Measurements from ENCODE around the gene AGPAT3.

AGPAT3 gene

GRCh38 chr21:43876605-43877004, 11.6 kb downstream of the AGPAT3 start:
- no peak for TF ChIP-seq CTCF (IDR thresholded peaks at IDR 0.05; ENCODE audit: low read depth, low read length)
- no peak overlapping the region for H3K4me3 ChIP-seq (replicated peaks in 1 of 2; ENCODE audit: low read depth in 2 of 2, low read length in 2 of 2)
- DNase-seq (ENCODE audit: low read depth in 2 of 2): no peak

GRCh38 chr21:43877936-43878575, 13.0 kb downstream of the AGPAT3 start:
- no peak for TF ChIP-seq CTCF (IDR thresholded peaks at IDR 0.05; ENCODE audit: low read depth, low read length)
- DNase-seq (ENCODE audit: low read depth in 2 of 2): no peak
- no peak overlapping the region for H3K4me3 ChIP-seq (replicated peaks in 1 of 2; ENCODE audit: low read depth in 2 of 2, low read length in 2 of 2)

GRCh38 chr21:43879348-43880110, 14.5 kb downstream of the AGPAT3 start:
- no peak for TF ChIP-seq CTCF (IDR thresholded peaks at IDR 0.05; ENCODE audit: low read depth, low read length)
- no peak for DNase-seq (ENCODE audit: low read depth in 2 of 2)

GRCh38 chr21:43880111-43880985, 15.3 kb downstream of the AGPAT3 start:
- DNase-seq (ENCODE audit: low read depth in 2 of 2): peak in 1 of 2 donors; percentile 33
- H3K4me3 ChIP-seq (replicated peaks in 1 of 2; ENCODE audit: low read depth in 2 of 2, low read length in 2 of 2): no peak overlapping the region
- TF ChIP-seq CTCF (IDR thresholded peaks at IDR 0.05; ENCODE audit: low read depth, low read length): no peak

More at GRCh38 chr21:43879348-43880110, 14.5 kb downstream of the AGPAT3 start:
- no peak overlapping the region for H3K4me3 ChIP-seq (replicated peaks in 1 of 2; ENCODE audit: low read depth in 2 of 2, low read length in 2 of 2)

- no peak for DNase-seq (ENCODE audit: low read depth in 2 of 2)
- H3K4me3 ChIP-seq (replicated peaks in 1 of 2; ENCODE audit: low read depth in 2 of 2, low read length in 2 of 2): no peak overlapping the region
- TF ChIP-seq CTCF (IDR thresholded peaks at IDR 0.05; ENCODE audit: low read depth, low read length): no peak
These were observed 16.3 kb downstream of the AGPAT3 start for GRCh38 chr21:43881283-43881682.

GRCh38 chr21:43881935-43882334, 16.9 kb downstream of the AGPAT3 start:
- no peak for DNase-seq (ENCODE audit: low read depth in 2 of 2)
- no peak for TF ChIP-seq CTCF (IDR thresholded peaks at IDR 0.05; ENCODE audit: low read depth, low read length)

More at GRCh38 chr21:43881935-43882334, 16.9 kb downstream of the AGPAT3 start:
- H3K4me3 ChIP-seq (replicated peaks in 1 of 2; ENCODE audit: low read depth in 2 of 2, low read length in 2 of 2): no peak overlapping the region
